ENCODE measurements around the gene TRAPPC11. TPM values are rescaled to one million over a fixed set of nuclear protein-coding genes. Genes with fewer than 3 reads are reported as not detected.

The TRAPPC11 gene
- total and polyA plus RNA-seq, 2 of the 13 experiments (the other 11 are each of a cell fraction or from before 2014, with no cell fraction given): 18.0 to 23.2 TPM

DNA sequence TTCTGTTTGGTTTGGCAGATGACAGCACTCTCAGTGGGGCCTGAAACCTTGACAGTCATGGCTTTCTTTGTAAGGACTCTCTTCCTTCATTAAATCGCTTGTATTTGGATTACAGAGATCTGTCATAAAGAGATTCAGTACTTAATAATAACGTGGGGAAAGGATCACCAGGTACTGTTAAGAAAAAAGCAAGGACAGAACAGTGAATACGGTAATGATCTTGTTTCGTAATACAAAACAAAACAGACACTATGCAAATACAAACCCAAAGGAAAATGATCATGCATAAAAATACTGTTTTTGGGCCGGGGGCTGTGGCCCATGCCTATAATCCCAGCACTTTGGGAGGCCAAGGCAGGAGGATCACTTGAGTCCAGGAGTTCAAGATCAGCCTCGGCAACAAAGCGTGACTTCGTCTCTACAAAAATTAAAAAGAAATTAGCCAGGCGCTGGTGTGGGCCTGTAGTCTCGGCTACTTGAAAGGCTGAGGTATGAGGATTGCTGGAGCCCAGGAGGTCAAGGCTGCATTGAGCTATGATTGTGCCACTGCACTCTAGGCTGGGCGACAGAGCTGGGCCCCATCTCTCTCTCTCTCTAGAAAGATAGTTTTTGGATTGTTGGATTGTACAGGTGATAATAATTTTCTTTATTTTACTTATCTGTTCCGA, 64.6 kb downstream of the TRAPPC11 start:
- H3K4me2 ChIP-seq (ENCODE audit: low read depth, low read length): peak overlapping the region; percentile 71
- H3K27me3 ChIP-seq (ENCODE audit: control insufficient read depth in 1 of 2, insufficient read depth in 2 of 2, low read length in 2 of 2): no peaks in the 10 kb centered on the region
- H2AFZ ChIP-seq (ENCODE audit: low read length): peak overlapping the region; percentile 73
- peak overlapping the region; percentile 17; the same call in 1 of the 2 replicates for H3K9ac ChIP-seq (ENCODE audit: insufficient read depth, low read depth, low read length)
- H3K27ac ChIP-seq (ENCODE audit: extremely low read length, insufficient read depth, low read length): peak overlapping the region; percentile 70
- POLR2A ChIA-PET: no interaction called here
- FAIRE-seq (peak; percentile 23), ATAC-seq (peak; percentile 64), DNase-seq (ENCODE audit: low spot score) (peak; percentile 64)
- intact Hi-C loops (cut with micrococcal nuclease; ENCODE audit: unreplicated experiment): loop anchor here (5.0 kb wide), 2 partner anchors 66 to 106 kb away; partner anchors contain the start of genes RWDD4 and TRAPPC11
- no peaks in the 10 kb centered on the region for H3K79me2 ChIP-seq (ENCODE audit: insufficient read depth, low read length)
- 3% methylated on average over 12 of the region's 12 CpGs for WGBS (ENCODE audit: low lambda C conversion rate)
- no peaks in the 10 kb centered on the region for H4K20me1 ChIP-seq (ENCODE audit: insufficient read depth, low read length)
- H3K36me3 ChIP-seq (replicated peaks in 1 of 2; ENCODE audit: control insufficient read depth in 1 of 2, insufficient read depth in 2 of 2, low read length in 2 of 2): no peaks in the 10 kb centered on the region
- in situ Hi-C loops (cut with HindIII; ENCODE audit: extremely low pct_ligation_motif_present, low pct_unique_long_range_greater_than_20kb): no loop called here
- CTCF ChIA-PET (ENCODE audit: low intra/inter-chr PET ratio, low total read pairs): no interaction called here
- no peaks in the 10 kb centered on the region for H3K9me3 ChIP-seq (ENCODE audit: low read length)
- no TSS peak for BruUV-seq (replicated peaks)
- H3K4me1 ChIP-seq (ENCODE audit: insufficient read depth, low read length): peaks cover 61% of the 10 kb centered on the region
- H3K4me3 ChIP-seq (replicated peaks in 1 of 3; ENCODE audit: insufficient read depth in 1 of 3, low read depth in 2 of 3, low read length in 3 of 3): peak overlapping the region in 1 of 3 experiments; percentile 58; a peak in 2 of 6 replicates
- no peak for TF ChIP-seq SMAD9 (CRISPR knock-in tag; IDR thresholded peaks at IDR 0.05)
- no peak for TF ChIP-seq BRCA1 (CRISPR knock-in tag; IDR thresholded peaks at IDR 0.05)
- TF ChIP-seq TGIF2 (CRISPR knock-in tag; IDR thresholded peaks at IDR 0.05): no peak
- TF ChIP-seq, protein P1, sequence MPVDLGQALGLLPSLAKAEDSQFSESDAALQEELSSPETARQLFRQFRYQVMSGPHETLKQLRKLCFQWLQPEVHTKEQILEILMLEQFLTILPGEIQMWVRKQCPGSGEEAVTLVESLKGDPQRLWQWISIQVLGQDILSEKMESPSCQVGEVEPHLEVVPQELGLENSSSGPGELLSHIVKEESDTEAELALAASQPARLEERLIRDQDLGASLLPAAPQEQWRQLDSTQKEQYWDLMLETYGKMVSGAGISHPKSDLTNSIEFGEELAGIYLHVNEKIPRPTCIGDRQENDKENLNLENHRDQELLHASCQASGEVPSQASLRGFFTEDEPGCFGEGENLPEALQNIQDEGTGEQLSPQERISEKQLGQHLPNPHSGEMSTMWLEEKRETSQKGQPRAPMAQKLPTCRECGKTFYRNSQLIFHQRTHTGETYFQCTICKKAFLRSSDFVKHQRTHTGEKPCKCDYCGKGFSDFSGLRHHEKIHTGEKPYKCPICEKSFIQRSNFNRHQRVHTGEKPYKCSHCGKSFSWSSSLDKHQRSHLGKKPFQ (CRISPR knock-in tag; IDR thresholded peaks at IDR 0.05; ENCODE audit: insufficient replicate concordance): no peak
- TF ChIP-seq, protein P2, sequence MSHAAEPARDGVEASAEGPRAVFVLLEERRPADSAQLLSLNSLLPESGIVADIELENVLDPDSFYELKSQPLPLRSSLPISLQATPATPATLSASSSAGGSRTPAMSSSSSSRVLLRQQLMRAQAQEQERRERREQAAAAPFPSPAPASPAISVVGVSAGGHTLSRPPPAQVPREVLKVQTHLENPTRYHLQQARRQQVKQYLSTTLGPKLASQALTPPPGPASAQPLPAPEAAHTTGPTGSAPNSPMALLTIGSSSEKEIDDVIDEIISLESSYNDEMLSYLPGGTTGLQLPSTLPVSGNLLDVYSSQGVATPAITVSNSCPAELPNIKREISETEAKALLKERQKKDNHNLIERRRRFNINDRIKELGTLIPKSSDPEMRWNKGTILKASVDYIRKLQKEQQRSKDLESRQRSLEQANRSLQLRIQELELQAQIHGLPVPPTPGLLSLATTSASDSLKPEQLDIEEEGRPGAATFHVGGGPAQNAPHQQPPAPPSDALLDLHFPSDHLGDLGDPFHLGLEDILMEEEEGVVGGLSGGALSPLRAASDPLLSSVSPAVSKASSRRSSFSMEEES (CRISPR knock-in tag; IDR thresholded peaks at IDR 0.05): no peak
- TF ChIP-seq, protein P3, sequence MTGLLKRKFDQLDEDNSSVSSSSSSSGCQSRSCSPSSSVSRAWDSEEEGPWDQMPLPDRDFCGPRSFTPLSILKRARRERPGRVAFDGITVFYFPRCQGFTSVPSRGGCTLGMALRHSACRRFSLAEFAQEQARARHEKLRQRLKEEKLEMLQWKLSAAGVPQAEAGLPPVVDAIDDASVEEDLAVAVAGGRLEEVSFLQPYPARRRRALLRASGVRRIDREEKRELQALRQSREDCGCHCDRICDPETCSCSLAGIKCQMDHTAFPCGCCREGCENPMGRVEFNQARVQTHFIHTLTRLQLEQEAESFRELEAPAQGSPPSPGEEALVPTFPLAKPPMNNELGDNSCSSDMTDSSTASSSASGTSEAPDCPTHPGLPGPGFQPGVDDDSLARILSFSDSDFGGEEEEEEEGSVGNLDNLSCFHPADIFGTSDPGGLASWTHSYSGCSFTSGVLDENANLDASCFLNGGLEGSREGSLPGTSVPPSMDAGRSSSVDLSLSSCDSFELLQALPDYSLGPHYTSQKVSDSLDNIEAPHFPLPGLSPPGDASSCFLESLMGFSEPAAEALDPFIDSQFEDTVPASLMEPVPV (CRISPR knock-in tag; IDR thresholded peaks at IDR 0.05): no peak
- no peak for TF ChIP-seq ZNF563 (CRISPR knock-in tag; IDR thresholded peaks at IDR 0.05)
- no peak for TF ChIP-seq MAFG (CRISPR knock-in tag; IDR thresholded peaks at IDR 0.05)
- TF ChIP-seq WIZ (CRISPR knock-in tag; IDR thresholded peaks at IDR 0.05): no peak
- no peak for TF ChIP-seq MBD4 (IDR thresholded peaks at IDR 0.05; ENCODE audit: borderline replicate concordance, low read length)
- no peak; the same call in 1 of the 2 replicates for TF ChIP-seq PHF21A (CRISPR knock-in tag; IDR thresholded peaks at IDR 0.05)
- TF ChIP-seq MATR3 (CRISPR knock-in tag; IDR thresholded peaks at IDR 0.05): no peak
- no peak for TF ChIP-seq ZNF850 (CRISPR knock-in tag; conservative IDR thresholded peaks at IDR 0.05)
- no peak for TF ChIP-seq CBX1 (IDR thresholded peaks at IDR 0.05; ENCODE audit: low read depth)
- peak; percentile 30; the same call in 1 of the 2 replicates for TF ChIP-seq FOXA3 (CRISPR knock-in tag; IDR thresholded peaks at IDR 0.05)
- no peak for TF ChIP-seq TBP (CRISPR knock-in tag; IDR thresholded peaks at IDR 0.05)
- TF ChIP-seq, protein P4, sequence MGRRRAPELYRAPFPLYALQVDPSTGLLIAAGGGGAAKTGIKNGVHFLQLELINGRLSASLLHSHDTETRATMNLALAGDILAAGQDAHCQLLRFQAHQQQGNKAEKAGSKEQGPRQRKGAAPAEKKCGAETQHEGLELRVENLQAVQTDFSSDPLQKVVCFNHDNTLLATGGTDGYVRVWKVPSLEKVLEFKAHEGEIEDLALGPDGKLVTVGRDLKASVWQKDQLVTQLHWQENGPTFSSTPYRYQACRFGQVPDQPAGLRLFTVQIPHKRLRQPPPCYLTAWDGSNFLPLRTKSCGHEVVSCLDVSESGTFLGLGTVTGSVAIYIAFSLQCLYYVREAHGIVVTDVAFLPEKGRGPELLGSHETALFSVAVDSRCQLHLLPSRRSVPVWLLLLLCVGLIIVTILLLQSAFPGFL (CRISPR knock-in tag; IDR thresholded peaks at IDR 0.05): no peak
- TF ChIP-seq, protein P5, sequence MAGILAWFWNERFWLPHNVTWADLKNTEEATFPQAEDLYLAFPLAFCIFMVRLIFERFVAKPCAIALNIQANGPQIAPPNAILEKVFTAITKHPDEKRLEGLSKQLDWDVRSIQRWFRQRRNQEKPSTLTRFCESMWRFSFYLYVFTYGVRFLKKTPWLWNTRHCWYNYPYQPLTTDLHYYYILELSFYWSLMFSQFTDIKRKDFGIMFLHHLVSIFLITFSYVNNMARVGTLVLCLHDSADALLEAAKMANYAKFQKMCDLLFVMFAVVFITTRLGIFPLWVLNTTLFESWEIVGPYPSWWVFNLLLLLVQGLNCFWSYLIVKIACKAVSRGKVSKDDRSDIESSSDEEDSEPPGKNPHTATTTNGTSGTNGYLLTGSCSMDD (CRISPR knock-in tag; IDR thresholded peaks at IDR 0.05): no peak
